GM06990 (cell line): ENCODE data around the gene TFPT.
A peak's percentile ranks its signal among the peaks of the same experiment; 100 is the strongest.
"Not testable (repeated sequence)": the region's sequence is repeated elsewhere in the genome, so short reads cannot be mapped to it uniquely, and the experiment has no call there.

Source experiments
- DNase-seq: peaks from one replicate; pipeline ENCODE4 v3.0.0-alpha.2; 2011; ENCODE audit not compliant: insufficient read length; ENCODE audit errors: extremely low read depth
- H3K27me3 ChIP-seq: replicated peaks from 2 replicates; pipeline ENCODE4 v1.6.0; 2011; ENCODE audit warnings: low read length; ENCODE audit not compliant: control insufficient read depth, insufficient read depth
- H3K36me3 ChIP-seq: 2 replicates; pipeline ENCODE4 v1.5.1; 2011; ENCODE audit warnings: low read length; ENCODE audit not compliant: control insufficient read depth, insufficient read depth
- H3K4me3 ChIP-seq: replicated peaks from 2 replicates; pipeline ENCODE4 v1.5.1; 2011; ENCODE audit warnings: low read depth, mild to moderate bottlenecking, control low read depth, low read length
- TF ChIP-seq, protein P1 (sequence below): IDR thresholded peaks from 2 replicates; pipeline ENCODE4 v1.5.1; 2011; ENCODE audit warnings: low read length, control low read depth, mild to moderate bottlenecking, inconsistent platforms; ENCODE audit not compliant: insufficient read depth, poor library complexity, severe bottlenecking

Gene TFPT

DNA sequence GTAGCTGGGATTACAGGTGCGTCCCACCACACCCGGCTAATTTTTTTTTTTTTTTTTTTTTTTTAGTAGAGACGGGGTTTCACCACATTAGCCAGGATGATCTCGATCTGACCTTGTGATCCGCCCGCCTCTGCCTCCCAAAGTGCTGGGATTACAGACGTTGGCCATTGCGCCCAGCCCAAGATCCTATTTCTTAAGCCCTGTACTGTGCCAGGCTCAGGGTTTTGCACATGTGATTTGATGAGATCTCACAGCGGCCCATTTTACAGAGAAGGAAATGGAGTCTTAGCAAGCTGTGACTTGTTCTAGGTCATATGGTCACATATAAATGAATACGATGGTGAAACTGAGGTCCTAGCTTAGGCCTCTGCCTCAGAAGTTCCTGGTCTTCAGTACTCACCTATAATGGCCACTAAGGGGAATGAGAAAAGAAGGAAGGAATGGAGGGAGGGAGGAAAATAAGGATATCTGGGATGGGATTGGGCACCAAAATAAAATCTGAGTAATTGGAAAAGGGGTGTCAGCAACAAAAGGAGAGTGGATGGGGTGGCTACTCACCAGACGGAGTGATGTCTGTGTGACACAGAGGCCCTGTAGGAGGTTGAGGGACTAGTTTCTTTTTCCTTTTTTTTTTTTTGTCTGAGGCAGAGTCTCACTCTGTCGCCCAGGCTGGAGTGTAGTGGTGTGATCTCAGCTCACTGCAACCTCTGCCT, 16.1 kb downstream of the TFPT start:
- DNase-seq, result no peak
- TF ChIP-seq, protein P1, sequence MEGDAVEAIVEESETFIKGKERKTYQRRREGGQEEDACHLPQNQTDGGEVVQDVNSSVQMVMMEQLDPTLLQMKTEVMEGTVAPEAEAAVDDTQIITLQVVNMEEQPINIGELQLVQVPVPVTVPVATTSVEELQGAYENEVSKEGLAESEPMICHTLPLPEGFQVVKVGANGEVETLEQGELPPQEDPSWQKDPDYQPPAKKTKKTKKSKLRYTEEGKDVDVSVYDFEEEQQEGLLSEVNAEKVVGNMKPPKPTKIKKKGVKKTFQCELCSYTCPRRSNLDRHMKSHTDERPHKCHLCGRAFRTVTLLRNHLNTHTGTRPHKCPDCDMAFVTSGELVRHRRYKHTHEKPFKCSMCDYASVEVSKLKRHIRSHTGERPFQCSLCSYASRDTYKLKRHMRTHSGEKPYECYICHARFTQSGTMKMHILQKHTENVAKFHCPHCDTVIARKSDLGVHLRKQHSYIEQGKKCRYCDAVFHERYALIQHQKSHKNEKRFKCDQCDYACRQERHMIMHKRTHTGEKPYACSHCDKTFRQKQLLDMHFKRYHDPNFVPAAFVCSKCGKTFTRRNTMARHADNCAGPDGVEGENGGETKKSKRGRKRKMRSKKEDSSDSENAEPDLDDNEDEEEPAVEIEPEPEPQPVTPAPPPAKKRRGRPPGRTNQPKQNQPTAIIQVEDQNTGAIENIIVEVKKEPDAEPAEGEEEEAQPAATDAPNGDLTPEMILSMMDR, result no peak
- H3K27me3 ChIP-seq, result no peaks in the 10 kb centered on the region
- no peaks in the 10 kb centered on the region for H3K36me3 ChIP-seq
- no peak overlapping the region for H3K4me3 ChIP-seq

DNA sequence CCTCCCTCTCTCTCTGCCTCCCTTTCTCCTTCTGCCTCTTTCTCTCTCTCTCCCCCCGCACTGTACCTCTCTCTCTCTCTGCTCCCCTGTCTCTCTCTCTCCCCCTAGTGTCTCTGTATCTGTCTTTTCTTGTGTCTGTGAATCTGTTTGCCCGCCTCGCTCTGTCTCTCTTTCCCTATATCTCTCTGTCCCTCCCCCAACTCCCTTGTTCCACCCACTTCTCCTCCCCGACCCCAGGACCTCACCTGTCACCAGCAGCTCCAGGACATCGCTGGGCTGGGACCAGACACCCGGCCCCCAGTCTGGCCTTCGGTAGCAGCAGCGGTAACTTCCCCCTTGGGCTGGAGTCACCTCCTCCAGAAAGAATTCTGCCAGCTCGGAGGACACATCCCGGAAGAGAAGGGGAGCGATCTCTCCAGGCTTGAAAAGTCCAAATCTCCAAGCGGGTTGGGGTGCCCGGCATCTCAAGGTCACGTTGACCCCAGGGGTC, 18.8 kb downstream of the TFPT start:
- TF ChIP-seq, protein P1, result peak; percentile 38
- Histone ChIP-seq H3K4me3 (no peak overlapping the region), H3K27me3 (no peaks in the 10 kb centered on the region), H3K36me3 (no peaks in the 10 kb centered on the region)
- DNase-seq, result no peak

DNA sequence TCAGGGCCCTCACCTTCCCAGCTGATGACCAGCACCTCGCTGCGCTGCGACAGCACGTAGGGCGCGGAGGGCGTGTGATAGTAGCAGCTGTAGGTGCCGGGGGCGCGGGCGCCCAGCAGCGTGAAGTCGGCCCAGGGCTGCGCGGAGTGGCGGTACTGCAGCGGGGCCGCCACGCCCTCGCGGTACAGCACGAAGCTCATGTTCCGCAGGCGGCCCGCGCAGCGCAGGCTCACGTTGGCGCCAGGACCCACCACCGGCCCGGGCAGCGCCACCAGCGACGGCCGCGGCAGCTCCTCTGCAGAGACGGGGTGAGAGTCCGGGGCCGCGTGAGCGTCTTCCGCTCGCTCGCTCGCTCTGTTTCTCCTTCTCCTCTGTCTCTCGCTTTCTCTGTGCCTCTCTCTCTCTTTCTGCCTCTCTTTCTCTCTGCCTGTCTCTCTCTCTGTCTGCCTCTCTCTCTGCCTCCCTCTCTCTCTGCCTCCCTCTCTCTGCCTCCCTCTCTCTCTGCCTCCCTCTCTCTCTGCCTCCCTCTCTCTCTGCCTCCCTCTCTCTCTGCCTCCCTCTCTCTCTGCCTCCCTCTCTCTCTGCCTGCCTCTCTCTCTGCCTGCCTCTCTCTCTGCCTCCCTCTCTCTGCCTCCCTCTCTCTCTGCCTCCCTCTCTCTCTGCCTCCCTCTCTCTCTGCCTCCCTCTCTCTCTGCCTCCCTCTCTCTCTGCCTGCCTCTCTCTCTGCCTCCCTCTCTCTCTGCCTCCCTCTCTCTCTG, 19.4 kb downstream of the TFPT start:
- H3K4me3 ChIP-seq, H3K27me3 ChIP-seq, H3K36me3 ChIP-seq: not testable (repeated sequence)
- peak; percentile 53 for DNase-seq

DNA sequence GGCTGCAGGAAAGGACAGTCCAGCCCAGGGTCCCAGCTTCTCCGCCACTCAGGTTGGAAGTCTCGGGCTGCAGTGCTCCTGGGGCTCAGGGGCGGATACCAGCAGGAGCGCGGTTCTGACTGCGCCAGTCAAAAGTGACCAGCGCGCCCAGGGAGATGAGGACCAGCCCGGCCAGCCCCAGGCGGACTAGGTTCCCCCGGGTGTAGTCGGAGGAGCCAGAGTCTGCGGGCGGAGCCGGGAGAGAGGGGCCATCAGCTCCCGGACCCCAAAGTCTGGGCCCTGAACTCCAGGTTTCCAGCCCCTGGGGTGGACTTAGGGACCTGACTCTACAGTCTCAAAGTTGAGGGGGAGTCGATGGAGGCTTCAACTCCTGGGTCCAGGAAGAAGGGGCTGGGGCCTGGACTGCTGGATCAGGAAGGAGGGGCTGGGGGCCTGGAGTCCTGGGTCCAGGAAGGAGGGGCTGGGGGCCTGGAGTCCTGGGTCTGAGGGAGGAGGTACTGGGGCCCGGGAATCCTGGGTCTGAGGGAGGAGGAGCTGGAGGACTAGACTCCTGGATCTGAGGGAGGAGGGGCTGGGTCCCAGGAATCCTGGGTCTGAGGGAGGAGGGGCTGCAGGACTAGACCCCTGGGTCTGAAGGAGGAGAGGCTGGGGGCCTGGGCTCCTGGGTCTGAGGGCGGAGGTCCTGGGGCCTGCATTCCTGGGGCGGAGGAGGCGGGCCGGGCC, 20.2 kb downstream of the TFPT start:
- TF ChIP-seq, protein P1, result no peak

DNA sequence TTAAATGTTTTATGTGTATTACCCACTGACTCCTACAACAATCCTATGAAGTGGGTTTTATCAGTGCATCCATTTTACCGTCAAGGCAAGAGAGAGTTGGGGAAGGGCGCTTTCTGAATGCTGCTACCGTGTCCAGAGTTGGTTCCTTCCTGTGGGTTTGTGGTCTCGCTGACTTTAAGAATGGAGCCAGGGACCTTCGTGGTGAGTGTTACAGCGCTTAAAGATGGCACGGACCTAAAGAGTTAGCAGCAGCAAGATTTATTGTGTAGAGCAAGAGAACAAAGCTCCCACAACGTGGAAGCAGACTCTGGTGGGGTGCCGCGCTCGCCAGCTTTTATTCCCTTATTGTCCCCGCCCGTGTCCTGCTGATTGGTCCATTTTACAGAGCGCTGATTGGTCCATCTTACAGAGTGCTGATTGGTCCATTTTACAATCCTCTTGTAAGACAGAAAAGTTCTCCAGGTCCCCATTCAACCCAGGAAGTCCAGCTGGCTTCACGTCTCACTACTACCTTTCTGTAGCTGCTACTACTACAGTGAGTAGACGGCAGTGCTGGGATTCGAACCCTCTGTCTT, 20.9 kb downstream of the TFPT start:
- TF ChIP-seq, protein P1, result no peak
- H3K36me3 ChIP-seq, result no peaks in the 10 kb centered on the region
- H3K4me3 ChIP-seq, result no peak overlapping the region
- no peak for DNase-seq
- H3K27me3 ChIP-seq, result no peaks in the 10 kb centered on the region

More for the DNA sequence above, 20.2 kb downstream of the TFPT start:
- no peaks in the 10 kb centered on the region for H3K27me3 ChIP-seq
- no peak overlapping the region for H3K4me3 ChIP-seq
- no peak for DNase-seq
- no peaks in the 10 kb centered on the region for H3K36me3 ChIP-seq

DNA sequence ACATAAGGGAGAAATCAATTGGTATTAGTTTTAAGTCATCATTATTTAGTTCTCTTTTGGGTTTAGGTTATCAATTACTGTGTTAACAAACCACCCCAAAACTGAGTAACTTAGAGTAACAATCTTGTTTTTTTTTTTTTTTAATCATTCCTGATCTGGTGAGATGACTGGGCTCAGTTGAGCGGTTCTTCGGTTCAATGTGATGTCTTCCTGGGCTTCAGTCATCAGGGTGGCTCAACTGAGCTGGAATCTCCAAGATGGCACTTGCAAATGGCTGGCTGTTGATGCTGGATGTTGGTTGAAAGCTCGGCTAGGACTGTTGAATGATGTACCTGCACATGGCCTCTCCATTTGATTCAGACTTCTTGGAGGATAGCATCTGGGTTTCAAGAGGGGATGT, 31.0 kb downstream of the TFPT start:
- H3K27me3 ChIP-seq, result no peaks in the 10 kb centered on the region
- no peak overlapping the region for H3K4me3 ChIP-seq
- H3K36me3 ChIP-seq, result no peaks in the 10 kb centered on the region
- TF ChIP-seq, protein P1, result no peak
- no peak for DNase-seq
